Measurements from ENCODE around the gene SEPTIN3.

DNA sequence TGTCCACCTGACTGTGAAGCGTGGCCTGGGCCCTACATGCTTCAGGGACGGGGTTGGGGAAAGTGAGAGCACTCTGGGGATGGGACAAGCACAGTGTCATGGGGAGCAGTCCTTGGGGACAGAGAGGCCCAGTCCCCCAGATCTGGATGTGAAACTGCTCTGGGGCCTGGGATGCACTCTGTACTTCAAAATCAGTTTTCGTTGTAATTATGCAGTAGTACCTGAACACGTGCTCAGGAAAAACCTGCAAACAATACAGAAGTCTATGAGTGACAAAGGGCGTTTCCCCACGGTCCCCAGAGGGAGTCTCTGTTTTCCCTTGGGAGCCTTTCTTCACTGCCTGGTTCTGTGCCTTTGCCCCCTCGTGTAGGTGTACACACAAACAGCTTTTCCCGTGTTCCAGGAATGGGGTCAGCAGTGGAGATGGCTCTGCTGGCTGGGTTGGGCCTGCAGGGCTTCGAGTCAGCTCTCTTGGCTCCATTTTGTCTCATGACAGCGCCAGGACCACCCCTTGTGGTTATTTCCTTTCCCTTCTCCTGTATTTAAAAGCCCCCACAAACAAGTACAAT lies 37.5 kb upstream of the SEPTIN3 start:
- TF ChIP-seq, protein P1, sequence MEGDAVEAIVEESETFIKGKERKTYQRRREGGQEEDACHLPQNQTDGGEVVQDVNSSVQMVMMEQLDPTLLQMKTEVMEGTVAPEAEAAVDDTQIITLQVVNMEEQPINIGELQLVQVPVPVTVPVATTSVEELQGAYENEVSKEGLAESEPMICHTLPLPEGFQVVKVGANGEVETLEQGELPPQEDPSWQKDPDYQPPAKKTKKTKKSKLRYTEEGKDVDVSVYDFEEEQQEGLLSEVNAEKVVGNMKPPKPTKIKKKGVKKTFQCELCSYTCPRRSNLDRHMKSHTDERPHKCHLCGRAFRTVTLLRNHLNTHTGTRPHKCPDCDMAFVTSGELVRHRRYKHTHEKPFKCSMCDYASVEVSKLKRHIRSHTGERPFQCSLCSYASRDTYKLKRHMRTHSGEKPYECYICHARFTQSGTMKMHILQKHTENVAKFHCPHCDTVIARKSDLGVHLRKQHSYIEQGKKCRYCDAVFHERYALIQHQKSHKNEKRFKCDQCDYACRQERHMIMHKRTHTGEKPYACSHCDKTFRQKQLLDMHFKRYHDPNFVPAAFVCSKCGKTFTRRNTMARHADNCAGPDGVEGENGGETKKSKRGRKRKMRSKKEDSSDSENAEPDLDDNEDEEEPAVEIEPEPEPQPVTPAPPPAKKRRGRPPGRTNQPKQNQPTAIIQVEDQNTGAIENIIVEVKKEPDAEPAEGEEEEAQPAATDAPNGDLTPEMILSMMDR (conservative IDR thresholded peaks at IDR 0.05; ENCODE audit: low read length), result no peak
- no peak for TF ChIP-seq EZH2phosphoT487 (IDR thresholded peaks at IDR 0.05; ENCODE audit: borderline replicate concordance)
